ENCODE measurements around the gene ARMC2.
A peak's percentile ranks its signal among the peaks of the same experiment; 100 is the strongest.

Gene ARMC2

DNA sequence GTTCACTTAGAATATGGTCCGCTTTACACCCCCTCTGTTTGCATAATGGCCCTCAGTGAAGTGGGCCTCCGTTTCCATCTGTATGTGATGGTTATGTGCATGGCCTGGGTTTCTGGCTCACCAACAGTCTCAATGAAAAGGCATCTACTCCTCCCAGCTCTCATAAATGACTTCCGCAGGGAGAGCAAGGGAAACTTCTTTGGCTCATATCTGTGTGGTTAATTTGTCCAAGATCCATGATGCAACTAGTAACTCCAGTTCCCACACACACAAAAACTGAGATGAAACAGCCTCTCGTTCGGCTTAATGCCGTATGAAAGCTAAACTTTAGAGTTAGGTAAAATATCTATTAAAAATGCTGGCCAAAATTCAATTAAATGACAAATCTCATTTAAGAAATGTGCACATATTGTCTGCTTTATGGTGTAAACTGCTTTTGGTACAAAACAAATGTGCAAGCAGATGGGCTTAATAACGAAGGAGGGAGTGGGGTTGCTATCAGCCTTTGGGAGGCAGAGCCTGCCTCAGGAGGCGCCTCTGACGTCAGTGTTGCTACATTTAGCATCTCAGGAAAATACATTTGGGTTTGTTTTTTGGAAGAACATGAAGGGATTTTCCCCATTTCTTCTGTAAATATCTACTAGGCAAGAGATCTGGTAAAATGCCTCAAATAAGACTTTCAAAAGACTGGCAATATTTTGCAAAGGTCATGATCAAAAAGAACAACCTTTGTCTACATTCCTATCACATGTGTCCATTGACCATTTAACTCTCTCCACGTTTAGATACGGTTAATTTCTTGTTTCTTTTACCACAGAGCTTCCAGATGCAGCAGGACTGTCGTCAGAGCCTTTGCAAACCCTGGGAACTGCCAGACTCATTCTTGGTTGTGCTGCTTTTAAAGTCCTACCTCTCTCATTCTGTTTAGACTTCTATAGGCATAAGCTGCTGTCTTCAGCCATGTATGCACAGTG lies 96.8 kb downstream of the ARMC2 start:
- Histone ChIP-seq H3K27me3 (replicated peaks; ENCODE audit: control insufficient read depth, insufficient read depth, low read length) (no peaks in the 10 kb centered on the region), H3K36me3 (ENCODE audit: control insufficient read depth, insufficient read depth, low read length, severe bottlenecking) (no peaks in the 10 kb centered on the region), H3K9me3 (ENCODE audit: control insufficient read depth, low read length) (no peaks in the 10 kb centered on the region), H3K4me1 (ENCODE audit: control insufficient read depth, insufficient read depth, low read length) (peaks cover 47% of the 10 kb centered on the region), H3K4me3 (ENCODE audit: low read length) (peak overlapping the region; percentile 70), H3K9ac (ENCODE audit: low read length) (peak overlapping the region; percentile 78)
- DNase-seq (ENCODE audit: low read depth), result peak; percentile 85

DNA sequence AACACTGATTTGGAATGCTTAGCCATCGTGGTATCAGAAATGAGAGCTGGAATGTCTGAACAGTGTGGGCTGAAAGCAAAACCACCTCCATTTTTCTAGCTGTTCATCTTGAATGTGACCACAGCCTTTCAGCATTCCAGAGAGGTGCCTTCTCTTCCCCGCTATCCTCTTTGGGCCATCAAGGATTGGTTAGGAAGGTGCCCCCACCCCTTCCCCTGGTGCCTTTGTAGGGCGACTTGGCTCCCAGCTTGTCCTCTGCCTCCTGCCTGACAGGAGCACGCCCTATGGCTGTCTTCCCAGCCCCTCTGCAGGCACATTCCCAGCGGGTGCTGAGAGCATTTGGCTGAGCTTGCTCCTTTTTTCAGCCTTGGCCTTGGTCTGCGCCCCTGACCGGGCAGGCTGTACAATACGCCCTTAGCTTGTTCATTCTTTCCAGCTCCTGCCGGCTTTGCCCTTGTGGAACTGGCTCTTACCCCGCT lies 97.5 kb downstream of the ARMC2 start:
- DNase-seq (ENCODE audit: low read depth), result peak; percentile 36
- no peaks in the 10 kb centered on the region for H3K36me3 ChIP-seq (ENCODE audit: control insufficient read depth, insufficient read depth, low read length, severe bottlenecking)
- H3K9me3 ChIP-seq (ENCODE audit: control insufficient read depth, low read length), result no peaks in the 10 kb centered on the region
- H3K4me1 ChIP-seq (ENCODE audit: control insufficient read depth, insufficient read depth, low read length), result peaks cover 47% of the 10 kb centered on the region
- peak overlapping the region; percentile 78 for H3K9ac ChIP-seq (ENCODE audit: low read length)
- H3K4me3 ChIP-seq (ENCODE audit: low read length), result peak overlapping the region; percentile 70
- H3K27me3 ChIP-seq (replicated peaks; ENCODE audit: control insufficient read depth, insufficient read depth, low read length), result no peaks in the 10 kb centered on the region

DNA sequence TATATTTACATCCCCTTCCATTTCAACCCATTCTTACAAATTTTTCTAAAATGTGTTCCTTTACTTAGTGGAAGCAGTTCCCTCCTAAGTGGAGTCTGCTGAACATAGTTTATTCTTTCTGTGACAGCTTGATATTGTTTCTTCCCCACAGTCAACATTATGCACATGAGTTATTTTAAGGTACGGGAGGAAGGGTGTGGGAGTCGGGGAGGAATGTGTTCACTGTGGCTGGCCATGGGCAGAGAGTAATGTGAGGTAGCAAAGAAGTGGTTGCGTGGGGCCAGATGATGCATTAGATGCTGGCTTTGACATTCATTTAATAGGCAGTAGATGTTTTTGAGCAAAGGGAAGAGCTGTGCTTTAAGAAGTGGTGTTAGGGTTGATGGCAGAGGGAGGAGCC lies 98.5 kb downstream of the ARMC2 start:
- Histone ChIP-seq H3K27me3 (replicated peaks; ENCODE audit: control insufficient read depth, insufficient read depth, low read length) (no peaks in the 10 kb centered on the region), H3K36me3 (ENCODE audit: control insufficient read depth, insufficient read depth, low read length, severe bottlenecking) (no peaks in the 10 kb centered on the region), H3K4me3 (ENCODE audit: low read length) (peak overlapping the region; percentile 70), H3K9ac (ENCODE audit: low read length) (peak overlapping the region; percentile 78), H3K4me1 (ENCODE audit: control insufficient read depth, insufficient read depth, low read length) (peaks cover 57% of the 10 kb centered on the region), H3K9me3 (ENCODE audit: control insufficient read depth, low read length) (no peaks in the 10 kb centered on the region)
- peak; percentile 11 for DNase-seq (ENCODE audit: low read depth)

DNA sequence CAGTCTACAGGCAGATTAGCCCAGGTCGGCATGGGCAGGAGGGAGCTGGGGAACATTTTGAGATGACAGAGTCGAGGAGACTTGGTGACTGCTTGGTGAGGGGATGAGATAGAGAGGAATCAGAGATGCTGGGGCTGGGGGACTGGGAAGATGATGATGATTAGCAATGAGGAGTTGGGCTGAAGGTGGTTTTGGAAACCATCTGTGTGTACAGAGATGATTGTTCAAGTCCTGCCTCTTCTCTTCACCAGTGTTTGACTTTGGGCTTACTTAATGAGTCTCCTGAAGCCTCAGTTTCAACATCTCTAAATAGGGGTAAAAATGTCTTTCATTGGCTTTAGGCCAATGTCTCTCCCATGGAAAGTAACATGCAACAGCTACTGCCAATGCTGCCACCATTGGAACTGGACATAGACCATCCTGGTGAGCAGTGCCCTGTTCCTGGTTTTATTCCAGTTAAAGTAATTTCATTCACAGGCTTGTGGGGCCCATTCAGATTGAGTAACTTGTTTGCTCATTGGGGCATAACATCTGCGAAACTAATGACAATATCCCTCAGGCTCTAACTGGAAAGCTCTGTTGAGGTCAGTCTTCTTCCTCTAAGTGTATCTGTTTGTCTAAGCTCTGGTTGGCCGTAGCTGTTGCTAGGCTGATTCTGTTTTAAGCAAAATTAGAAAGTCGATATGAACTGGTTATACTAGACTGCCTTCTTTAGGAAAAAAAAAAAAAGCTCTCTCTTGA lies 99.1 kb downstream of the ARMC2 start:
- H3K9me3 ChIP-seq (ENCODE audit: control insufficient read depth, low read length), result no peaks in the 10 kb centered on the region
- no peaks in the 10 kb centered on the region for H3K36me3 ChIP-seq (ENCODE audit: control insufficient read depth, insufficient read depth, low read length, severe bottlenecking)
- H3K9ac ChIP-seq (ENCODE audit: low read length), result peak overlapping the region; percentile 78
- peak; percentile 88 for DNase-seq (ENCODE audit: low read depth)
- peak overlapping the region; percentile 36 for H3K4me3 ChIP-seq (ENCODE audit: low read length)
- peaks cover 63% of the 10 kb centered on the region for H3K4me1 ChIP-seq (ENCODE audit: control insufficient read depth, insufficient read depth, low read length)
- no peaks in the 10 kb centered on the region for H3K27me3 ChIP-seq (replicated peaks; ENCODE audit: control insufficient read depth, insufficient read depth, low read length)

DNA sequence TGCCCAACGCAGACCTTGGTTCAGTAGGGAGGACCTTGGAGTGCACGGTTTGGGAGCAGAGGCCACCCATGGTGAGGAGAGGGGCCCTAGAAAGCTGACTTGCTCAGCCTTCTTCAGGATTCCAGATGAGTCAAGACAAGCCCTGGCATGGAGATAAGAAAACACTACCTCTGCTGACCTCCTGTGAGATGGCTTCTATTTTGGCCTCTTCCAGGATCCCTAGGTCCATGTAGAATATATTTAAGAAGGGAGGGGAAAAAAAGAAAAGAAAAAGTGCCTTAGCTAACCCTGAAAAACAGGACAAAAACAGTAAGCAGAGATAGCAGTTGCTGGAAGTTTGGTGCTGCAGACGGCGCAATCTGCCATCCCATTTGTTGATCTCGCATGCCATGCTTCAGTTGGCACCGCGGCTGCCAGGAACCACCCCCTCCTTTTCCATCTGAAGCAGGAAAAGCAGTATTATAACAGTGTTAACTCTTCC lies 100.0 kb downstream of the ARMC2 start:
- DNase-seq (ENCODE audit: low read depth), result peak; percentile 36
- Histone ChIP-seq H3K4me3 (ENCODE audit: low read length) (peak overlapping the region; percentile 36), H3K9ac (ENCODE audit: low read length) (peak overlapping the region; percentile 50), H3K36me3 (ENCODE audit: control insufficient read depth, insufficient read depth, low read length, severe bottlenecking) (no peaks in the 10 kb centered on the region), H3K4me1 (ENCODE audit: control insufficient read depth, insufficient read depth, low read length) (peaks cover 72% of the 10 kb centered on the region), H3K9me3 (ENCODE audit: control insufficient read depth, low read length) (no peaks in the 10 kb centered on the region), H3K27me3 (replicated peaks; ENCODE audit: control insufficient read depth, insufficient read depth, low read length) (no peaks in the 10 kb centered on the region)

DNA sequence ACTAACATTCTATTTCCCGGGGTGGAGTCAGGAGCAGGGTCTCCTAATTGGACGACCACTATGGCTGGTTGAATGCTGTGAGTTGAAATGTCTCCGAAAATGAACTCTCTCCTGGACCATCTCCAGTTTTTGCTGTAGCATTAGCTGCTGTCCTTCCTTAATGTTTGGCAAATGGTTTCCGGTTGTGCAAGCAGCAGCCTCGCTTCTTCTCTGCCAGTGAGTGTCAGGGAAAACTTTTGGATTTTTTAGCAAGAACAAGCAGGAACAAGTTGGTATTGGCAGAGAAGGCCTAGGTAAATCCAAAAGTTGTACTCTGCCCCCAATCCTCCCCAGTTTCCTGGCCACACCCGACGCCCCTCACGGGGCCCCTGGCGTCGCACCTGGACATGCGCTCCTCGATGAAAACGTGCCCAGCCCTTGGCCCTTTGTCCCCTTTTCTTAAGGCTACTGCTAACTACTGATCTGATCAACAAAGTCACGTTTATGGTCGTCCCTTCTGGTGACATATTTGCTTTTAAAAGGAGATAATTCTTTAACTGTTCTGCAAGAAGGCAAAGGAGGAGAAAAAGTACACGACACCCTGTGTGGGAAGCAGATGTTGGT lies 103.2 kb downstream of the ARMC2 start:
- no peak overlapping the region for H3K9ac ChIP-seq (ENCODE audit: low read length)
- H3K36me3 ChIP-seq (ENCODE audit: control insufficient read depth, insufficient read depth, low read length, severe bottlenecking), result no peaks in the 10 kb centered on the region
- peaks cover 54% of the 10 kb centered on the region for H3K4me1 ChIP-seq (ENCODE audit: control insufficient read depth, insufficient read depth, low read length)
- DNase-seq (ENCODE audit: low read depth), result no peak
- no peaks in the 10 kb centered on the region for H3K27me3 ChIP-seq (replicated peaks; ENCODE audit: control insufficient read depth, insufficient read depth, low read length)
- no peaks in the 10 kb centered on the region for H3K9me3 ChIP-seq (ENCODE audit: control insufficient read depth, low read length)
- no peak overlapping the region for H3K4me3 ChIP-seq (ENCODE audit: low read length)

DNA sequence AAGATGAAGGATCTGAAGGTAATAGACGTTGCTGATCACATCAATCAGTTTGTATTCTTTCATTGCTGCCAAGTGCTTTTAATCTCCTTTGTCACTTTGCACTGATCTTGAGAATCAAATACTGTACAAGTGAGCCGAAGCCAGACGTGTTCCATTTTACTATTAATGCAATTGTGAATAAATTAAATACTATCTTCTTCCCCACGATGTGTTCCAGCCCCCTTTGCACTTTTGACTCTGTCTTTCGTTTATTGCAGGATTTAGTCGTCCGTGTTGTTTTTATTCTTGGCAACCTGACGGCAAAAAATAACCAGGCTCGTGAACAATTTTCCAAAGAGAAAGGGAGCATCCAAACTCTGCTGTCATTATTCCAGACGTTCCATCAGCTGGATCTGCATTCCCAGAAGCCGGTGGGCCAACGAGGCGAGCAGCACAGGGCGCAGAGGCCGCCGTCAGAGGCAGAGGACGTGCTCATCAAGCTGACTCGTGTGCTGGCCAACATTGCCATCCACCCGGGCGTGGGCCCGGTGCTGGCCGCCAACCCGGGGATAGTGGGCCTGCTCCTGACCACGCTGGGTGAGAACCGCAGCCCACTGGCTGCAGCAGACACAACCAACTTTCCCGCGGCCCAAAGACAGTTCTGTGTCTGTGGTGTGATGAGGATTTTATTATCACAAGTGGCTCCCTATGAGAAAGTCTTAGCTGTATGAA lies 104.7 kb downstream of the ARMC2 start:
- DNase-seq (ENCODE audit: low read depth), result no peak
- H3K27me3 ChIP-seq (replicated peaks; ENCODE audit: control insufficient read depth, insufficient read depth, low read length), result no peaks in the 10 kb centered on the region
- H3K4me1 ChIP-seq (ENCODE audit: control insufficient read depth, insufficient read depth, low read length), result peaks cover 42% of the 10 kb centered on the region
- H3K9me3 ChIP-seq (ENCODE audit: control insufficient read depth, low read length), result no peaks in the 10 kb centered on the region
- H3K4me3 ChIP-seq (ENCODE audit: low read length), result peak overlapping the region; percentile 38
- peak overlapping the region; percentile 32 for H3K9ac ChIP-seq (ENCODE audit: low read length)
- no peaks in the 10 kb centered on the region for H3K36me3 ChIP-seq (ENCODE audit: control insufficient read depth, insufficient read depth, low read length, severe bottlenecking)

DNA sequence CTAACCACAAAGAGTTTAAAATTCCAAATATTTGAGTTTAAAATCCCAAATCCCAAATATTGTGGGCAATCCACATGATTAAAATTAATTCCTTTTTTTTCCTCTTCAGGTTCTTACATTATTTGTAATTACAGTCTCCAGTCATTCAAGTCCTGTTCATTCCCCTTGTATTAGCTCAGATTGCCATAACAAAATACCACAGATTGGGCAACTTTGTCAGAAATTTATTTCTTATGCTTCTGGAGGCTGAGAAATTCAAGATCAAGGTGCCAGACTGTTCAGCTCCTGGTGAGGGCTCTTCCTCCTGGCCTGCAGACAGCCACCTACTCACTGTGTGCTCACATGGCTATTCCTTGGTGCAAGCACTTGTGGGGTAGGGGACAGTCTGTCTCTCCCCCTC lies 105.5 kb downstream of the ARMC2 start:
- Histone ChIP-seq H3K36me3 (ENCODE audit: control insufficient read depth, insufficient read depth, low read length, severe bottlenecking) (no peaks in the 10 kb centered on the region), H3K27me3 (replicated peaks; ENCODE audit: control insufficient read depth, insufficient read depth, low read length) (no peaks in the 10 kb centered on the region), H3K9ac (ENCODE audit: low read length) (no peak overlapping the region), H3K4me3 (ENCODE audit: low read length) (no peak overlapping the region), H3K4me1 (ENCODE audit: control insufficient read depth, insufficient read depth, low read length) (peaks cover 34% of the 10 kb centered on the region), H3K9me3 (ENCODE audit: control insufficient read depth, low read length) (no peaks in the 10 kb centered on the region)
- peak; percentile 32 for DNase-seq (ENCODE audit: low read depth)

DNA sequence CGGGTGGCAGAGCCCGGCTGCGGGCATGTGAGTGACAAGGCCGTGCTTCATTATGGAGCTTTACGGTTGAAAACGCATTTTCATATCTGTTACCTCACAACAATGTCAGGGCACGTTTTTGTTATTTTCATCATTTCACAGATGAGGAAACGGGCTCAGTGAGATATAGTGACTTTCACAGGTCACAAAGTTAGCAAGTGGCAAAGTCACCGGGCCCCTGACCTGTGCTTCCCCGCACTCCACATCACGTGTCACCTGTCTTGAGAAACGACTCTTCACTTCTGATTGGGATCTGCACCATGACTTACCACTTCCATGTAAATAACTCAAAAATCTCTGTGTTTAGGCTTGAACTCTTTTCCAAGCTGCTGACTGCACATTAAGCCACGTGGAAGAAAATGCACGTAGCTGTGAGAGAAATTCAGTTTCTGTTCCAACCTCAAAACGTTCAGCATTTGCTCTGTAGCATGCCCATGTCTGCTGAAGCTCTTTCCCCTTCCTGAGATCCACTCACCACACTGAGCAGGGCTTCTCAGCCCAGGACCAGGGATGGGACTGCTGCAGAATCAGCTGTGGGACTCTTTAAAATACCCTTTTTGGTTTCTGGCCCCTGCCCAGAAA lies 107.2 kb downstream of the ARMC2 start:
- Histone ChIP-seq H3K4me3 (ENCODE audit: low read length) (no peak overlapping the region), H3K27me3 (replicated peaks; ENCODE audit: control insufficient read depth, insufficient read depth, low read length) (no peaks in the 10 kb centered on the region), H3K9ac (ENCODE audit: low read length) (no peak overlapping the region), H3K36me3 (ENCODE audit: control insufficient read depth, insufficient read depth, low read length, severe bottlenecking) (no peaks in the 10 kb centered on the region), H3K9me3 (ENCODE audit: control insufficient read depth, low read length) (no peaks in the 10 kb centered on the region), H3K4me1 (ENCODE audit: control insufficient read depth, insufficient read depth, low read length) (peaks cover 40% of the 10 kb centered on the region)
- DNase-seq (ENCODE audit: low read depth), result no peak

DNA sequence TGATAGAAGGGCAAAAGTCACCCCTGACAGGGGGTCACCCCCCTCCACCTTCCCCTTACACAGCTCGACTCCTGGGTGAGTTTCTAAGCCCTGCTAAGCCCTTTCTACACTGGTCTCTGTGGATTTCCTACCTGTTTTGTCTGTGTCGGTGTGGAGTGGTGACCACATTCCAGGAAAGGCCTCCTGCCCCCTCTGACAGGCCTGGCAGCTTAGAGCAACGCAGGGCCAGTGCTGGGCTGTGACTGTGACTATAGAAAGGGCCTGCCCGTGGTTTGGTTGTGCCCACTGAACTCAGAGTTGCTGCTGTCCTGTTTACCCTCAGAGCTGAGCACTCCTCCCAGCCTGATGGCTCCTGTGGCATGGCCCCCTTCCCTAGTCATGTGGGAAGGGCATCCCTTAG lies 109.0 kb downstream of the ARMC2 start:
- Histone ChIP-seq H3K9me3 (ENCODE audit: control insufficient read depth, low read length) (no peaks in the 10 kb centered on the region), H3K36me3 (ENCODE audit: control insufficient read depth, insufficient read depth, low read length, severe bottlenecking) (no peaks in the 10 kb centered on the region), H3K27me3 (replicated peaks; ENCODE audit: control insufficient read depth, insufficient read depth, low read length) (no peaks in the 10 kb centered on the region), H3K4me3 (ENCODE audit: low read length) (no peak overlapping the region), H3K9ac (ENCODE audit: low read length) (no peak overlapping the region), H3K4me1 (ENCODE audit: control insufficient read depth, insufficient read depth, low read length) (peaks cover 42% of the 10 kb centered on the region)
- no peak for DNase-seq (ENCODE audit: low read depth)

All from adipocyte (in vitro differentiated cells).